GM19463 (cell line): ENCODE measurements around the gene PROK1.

Experiments
- ATAC-seq: cut with Tn5 transposase; IDR thresholded peaks from one replicate; pipeline ENCODE4 v1.9.1; 2021; ENCODE audit warnings: mild to moderate bottlenecking, moderate library complexity; ENCODE audit not compliant: unreplicated experiment

Gene PROK1

DNA sequence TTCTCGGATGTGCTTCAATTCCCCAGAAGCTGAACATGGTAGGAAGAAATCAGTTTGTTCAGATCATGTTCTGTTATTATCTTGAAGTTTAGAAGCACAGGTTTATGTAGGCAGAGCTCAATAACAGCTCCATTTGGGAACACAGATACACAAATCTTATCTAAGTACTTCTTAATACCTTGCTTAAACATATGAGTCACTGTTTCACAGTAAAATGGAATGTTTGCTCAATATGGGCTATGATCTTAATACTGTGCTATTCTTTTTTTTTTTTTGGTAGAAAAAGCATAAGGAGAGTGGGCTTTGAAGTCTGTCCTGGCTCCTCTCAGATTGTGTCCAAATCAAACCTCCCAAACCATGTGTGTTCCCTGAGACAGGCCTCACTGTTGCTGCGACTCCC is 13.4 kb downstream of the PROK1 start:
- no peak for ATAC-seq

DNA sequence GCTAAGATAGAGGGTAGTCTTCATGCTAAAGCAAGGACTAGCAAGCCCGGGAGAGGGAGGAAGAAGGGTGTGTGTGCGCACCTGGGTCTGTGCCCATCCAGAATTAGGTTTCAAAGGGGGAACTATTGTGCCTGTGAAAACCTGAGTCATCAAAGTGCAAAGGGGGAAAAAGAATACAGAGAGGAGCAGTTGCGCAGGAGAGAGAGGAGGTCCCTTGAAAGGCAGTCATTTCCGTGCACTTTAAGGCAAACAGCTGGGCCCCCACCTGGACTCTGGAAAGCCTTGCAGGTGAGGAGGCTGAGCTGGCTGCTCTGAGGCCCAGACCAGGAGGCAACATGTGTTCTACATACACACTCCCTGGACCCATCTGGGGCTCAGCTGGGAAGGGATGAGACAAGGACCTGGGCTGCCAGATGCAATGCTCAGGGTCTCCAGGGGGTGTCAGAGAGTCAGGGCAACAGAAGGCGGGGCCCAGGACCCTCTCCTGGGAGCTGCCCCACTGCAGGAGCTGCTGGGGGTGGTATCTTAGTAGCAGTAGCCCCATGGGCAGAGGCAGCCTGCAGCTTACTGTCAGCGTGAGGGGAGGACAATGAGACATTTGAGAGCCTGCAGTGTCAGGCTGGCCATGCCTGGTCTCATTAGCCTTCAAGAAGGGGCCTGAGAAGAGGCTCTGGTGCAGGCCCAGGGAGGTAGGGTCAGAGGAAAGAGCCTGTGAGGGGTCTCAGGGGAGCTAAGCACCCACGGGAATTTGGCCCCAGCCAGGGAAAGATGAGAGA is 14.3 kb downstream of the PROK1 start:
- ATAC-seq = no peak

DNA sequence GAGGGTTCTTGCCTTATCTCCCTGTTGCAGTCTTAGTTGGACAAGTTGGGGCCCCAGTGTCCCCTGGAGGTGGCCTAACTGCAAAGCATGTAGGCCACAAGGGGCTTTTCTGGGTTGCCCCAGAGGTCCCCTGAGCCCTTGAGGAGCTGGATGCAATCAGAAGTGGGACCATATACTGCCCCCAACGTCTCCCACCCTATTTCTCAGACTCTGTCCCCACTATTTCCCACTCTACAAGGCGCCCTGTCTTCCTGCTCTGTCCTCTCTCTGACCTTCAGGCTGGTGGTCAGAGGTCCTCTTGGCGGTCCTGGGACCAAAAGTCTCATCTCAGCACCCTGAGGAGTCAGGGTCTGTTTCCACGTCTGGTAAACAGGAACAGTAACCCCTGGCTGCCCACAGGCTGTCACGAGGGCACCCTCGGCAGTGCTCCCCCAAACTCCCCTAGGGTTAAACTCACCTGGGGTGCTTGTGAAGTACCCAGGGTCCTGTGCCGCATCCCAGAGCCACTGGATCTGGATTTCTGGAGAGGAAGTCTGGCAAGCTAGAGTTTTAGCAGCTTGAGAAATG is 14.9 kb downstream of the PROK1 start:
- ATAC-seq = no peak

DNA sequence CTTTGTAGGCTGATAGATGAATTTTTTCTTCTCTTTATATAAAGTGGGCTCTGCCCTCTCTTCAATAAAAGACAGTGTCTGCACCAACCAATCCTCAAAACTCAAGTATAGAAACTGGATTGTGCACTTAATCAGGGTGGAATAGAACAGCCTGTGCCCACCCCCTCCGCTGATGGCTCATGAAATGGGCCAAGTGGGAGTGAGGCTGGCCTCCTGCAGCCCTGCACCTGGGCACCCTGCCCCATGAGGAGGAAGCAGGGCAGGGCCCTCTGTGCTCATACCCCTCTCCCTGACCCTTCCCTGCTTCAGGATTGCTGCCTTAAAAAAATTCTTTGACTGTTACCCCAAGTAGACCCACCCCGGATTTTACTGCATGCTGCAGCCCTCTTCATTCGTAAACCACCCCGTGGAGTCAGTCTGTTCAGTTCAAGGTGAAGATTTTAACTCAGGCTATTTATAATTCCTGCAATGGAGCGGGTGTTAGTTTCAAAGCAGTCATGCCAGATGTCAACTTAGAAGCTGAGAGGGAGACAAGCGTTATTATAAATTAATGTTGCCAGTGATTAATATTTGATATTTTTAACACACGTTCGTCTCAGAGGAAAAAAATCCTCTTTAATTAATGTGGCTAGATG is 15.8 kb downstream of the PROK1 start:
- no peak for ATAC-seq

DNA sequence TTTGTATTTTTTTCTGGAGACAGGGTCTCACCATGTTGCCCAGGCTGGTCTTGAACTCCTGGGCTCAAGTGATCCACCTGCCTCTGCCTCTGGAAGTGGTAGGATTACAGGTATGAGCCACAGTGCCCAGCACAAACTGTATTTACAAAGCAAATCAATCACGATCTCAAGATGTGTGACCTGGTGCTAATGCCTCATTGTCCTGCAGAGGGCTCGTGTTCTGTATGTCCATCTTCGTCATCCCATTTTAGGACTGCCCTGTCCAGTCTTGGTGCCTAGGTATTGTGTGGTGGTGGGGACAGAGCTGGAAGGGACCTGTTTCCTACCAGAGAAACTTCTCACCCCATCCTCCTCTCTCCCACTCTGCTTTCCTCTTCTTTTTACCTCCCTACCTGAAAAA is 20.2 kb downstream of the PROK1 start:
- no peak for ATAC-seq

DNA sequence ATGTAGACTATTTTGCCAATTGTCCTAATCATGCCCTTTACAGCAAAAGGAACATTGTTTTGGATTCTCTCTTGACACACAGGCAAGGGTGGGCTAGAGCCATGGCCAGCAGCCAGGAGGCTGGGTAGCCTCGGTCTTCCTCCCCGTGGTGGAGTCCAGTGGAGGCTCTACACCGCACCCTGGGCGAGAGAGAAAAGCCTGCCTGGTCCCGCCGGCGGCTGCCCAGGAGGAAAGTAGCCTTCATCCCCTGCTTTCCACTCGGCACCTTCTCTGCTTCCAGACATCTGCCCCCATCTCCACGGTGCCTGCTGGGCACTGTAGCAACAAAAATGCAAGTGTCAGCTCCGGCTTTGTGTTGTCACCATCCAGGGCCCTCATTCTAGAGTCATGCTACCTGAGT is 21.6 kb downstream of the PROK1 start:
- ATAC-seq = no peak

DNA sequence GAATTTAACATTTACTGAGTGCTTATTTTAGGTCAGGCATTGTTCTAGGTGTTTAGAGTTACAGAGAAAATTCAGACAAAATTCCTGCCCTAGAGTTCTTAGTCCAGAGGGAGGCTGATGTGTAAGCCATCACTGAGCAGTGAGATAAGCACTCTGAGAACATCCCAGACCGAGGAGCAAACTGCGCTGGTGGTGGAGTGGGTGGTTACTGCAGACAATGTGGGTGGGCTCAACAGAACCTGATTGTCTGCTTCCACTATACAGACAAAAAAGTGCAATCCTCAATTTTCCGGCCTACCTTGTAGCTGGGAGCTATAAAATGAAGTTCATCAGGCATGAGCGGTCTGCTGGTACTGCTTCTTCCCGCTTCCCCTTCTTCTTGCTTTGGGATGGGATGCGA is 23.5 kb downstream of the PROK1 start:
- ATAC-seq = no peak

DNA sequence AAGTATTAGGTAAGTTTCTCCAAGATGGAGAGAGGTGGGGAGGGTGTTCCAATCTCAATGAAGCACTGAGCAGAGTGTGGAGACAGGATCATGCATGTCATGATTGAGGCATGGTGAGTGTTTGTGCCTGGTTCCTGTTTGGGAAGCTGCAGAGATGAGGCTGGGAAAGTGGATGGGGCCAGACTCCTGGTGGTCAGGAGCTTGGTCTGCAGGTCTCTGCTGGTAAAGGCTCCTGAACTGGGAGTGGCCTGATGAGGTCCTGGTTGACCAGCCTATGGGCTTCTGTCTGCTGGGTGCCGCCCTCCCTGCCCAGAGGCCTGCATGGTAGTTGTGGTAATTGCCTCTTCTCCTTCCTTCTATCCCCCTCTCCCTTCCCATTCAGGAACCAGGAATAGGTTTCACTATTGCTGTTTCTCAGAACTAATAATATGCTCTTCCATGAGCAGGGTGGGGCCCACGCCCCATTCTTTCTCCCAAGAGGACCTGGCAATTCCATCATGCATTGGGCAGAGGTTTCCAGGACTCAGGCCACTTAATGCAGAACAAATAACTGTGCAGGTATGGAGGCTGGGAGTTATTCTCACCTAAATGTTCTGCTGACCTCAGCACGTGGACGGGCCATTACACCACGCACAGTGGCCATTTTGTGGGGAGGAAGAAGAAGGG is 24.5 kb downstream of the PROK1 start:
- ATAC-seq = no peak

DNA sequence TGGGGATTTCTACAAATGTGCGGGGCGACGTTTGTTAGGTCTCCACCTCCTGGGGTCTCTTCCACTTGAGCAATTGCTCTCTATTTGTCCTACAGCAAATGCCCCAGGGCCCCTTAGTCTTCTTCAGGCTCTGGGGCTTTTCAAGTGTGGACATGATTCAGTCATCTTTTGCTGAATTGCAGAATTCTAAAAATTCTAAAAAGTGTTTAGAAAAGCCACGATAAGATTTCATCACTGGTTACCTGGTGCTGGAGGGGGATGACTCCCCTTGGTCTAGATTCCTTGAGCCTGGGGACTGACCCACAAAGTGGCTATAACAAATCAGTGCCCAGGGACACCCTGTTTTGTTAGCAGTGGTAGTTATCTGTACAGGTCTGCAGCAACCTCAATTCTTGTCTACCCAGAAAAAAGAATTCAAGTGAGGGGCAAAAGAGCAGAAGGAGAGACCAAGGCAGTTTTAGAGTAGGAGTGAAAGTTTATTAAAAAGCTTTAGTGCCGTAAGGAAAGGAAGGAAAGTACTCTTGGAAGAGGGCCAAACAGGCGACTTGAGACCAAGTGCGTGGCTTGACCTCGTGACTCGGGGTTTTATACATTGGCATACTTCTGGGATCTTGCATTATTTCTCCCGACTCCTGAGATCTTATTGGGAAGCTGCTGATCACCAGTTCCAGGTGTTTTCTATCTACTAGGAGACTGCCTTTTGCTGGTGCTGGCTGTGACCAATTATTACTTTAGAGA is 25.2 kb downstream of the PROK1 start:
- ATAC-seq = no peak

DNA sequence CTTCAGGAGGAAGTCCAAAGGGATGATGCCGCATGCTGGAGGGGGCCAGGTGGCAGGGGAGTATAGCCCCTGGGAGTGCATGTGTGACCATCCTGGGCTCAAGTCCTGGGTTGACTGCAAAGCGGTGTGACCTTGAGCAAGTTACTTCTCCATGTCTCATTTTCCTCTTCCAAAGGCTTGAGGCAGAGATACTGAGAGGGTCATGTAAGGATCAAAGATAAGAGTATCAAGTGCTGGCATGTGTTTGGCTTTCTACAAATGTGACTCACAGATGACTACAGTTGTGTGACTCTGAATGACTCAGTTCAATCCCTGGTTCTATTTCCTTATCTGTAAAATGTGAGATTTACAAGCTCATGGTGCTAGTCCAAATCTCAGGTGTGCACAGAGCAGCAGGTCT is 26.1 kb downstream of the PROK1 start:
- no peak for ATAC-seq

DNA sequence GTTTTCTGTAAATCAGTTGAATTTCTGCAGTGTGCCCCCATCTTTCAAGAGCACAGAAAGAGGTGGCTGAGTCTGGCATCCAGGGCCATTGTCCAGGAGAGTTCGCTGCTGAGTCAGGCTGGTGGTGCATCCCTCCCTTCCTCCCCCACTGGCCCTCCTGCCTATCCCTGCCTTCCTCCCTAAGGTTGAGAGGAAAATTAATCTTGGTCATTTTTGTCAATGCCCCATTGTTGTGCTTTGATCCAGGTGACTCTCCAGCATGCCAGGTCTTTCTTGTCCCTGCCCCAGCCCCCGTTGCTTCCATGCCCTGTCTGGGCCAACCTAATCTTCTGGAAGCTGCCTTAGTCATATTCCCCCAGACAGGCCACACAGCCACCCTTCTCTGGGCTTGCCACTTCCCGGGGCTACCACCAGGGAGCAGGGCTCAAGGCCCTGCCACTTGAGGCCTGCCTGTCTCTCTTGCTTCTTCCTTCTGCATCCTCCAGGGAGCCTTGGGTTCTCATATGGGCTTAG is 26.6 kb downstream of the PROK1 start:
- no peak for ATAC-seq

DNA sequence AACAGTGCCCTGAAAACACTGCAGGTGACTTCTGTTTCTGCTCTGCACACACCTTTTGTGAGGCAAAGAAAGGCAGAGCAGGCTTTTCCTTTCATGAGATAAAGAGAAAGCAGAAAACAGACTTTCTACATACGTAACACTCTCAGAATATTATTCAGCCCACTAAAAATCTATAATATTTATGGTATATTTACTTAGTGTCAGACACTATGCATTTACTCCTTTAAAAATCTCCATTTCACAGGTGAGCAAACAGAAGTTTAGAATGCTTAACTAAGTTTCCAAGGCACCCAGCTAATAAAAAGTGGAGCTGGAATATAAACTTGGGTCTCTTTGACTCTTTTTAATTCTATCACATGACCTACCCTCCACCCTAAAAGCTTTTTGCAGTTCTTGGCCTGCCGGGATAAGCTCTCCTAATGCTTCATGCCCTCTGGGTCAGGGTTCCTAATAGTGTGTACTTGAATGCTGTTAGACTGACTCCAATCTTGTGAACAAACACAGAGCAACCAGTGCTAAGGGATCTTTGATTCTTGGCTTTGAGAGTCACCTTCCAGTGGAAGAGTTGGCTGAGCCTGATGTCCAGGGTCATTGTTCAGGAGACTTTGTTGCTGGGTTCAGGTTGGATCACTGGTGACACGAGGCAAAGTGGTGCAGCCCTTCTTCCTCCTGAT is 27.2 kb downstream of the PROK1 start:
- no peak for ATAC-seq

DNA sequence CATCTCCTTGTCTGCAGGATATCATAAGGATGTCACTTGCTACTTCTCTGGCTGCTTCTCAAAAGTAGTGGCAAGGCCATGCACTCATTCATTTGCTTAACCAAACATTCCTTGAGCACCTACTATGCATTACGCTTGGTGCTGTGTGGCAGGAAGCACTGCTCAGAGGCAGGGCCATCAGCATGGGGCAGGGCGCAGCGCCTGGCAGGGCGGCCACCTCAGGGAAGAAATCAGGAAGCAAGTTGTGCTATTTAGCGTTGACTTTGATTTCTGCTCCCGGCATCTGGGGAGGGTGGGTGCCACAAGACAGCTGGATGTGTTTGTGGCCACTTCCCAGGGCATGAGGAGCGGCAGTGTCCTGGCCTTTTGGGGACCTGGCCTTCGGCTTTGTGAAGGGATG is 27.9 kb downstream of the PROK1 start:
- no peak for ATAC-seq

DNA sequence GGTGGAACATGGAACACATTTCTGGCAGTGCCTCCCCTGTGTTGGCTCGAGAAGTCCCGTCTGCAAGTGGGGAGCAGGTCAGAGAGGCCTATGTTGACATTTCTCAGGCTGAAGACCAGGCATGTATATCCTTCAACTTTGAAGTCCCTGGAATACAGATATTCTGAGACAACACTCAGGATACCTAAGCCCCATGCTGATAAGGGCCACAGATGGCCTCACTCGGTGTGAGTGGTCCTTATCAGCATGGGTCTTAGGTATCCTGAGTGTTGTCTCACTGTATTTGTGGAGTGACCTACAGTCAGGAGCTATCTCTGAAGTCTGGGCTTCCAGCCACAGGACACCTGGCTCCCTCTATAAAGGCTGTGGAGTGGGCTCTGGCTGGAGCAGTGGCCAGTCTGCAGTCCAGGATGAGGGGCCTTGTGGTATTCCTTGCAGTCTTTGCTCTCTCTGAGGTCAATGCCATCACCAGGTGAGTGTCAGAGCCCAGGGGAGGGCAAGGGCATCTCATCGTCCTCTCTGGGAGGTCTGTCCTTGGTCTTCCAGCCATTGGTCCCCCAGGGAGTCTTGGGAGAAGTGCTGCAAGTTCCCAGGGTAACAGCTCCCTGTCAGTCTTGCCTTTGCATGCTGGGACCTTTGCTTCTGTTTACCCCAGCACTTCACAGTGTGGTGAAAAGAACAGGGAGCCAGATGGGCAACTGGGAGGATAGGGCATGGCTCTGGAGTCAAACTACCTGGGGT is 29.6 kb downstream of the PROK1 start:
- no peak for ATAC-seq

DNA sequence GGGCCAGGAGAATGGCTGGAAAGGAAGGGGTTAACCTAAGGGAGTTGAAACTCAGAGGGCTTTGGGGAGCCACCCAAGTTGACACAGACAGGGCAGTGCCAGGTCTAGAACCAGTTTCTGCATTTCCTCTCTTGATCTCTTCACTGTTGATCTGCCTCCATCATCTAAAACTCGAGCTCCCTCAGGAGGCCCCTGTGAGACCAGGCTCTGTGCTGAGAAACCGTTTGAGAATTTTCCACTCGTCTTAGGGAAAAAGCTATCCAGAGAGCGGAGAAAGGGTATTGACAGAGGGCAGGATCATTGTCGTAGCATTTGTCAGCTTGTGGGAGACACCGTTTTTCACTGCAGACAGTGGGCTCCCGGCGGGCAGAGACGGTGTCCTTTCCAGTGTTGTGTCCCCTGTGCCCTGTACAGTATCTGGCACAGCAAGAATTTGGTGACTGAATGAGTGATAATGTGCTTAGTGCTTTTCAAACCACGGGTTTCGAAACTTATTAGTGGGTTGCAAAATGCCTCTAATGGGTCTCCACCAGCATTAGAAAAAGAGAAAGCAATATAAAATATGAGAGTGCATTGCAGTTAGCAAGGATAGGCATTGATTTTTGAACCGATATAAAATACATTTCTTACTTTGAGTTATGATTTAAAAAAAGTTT is 31.1 kb downstream of the PROK1 start:
- ATAC-seq = no peak

DNA sequence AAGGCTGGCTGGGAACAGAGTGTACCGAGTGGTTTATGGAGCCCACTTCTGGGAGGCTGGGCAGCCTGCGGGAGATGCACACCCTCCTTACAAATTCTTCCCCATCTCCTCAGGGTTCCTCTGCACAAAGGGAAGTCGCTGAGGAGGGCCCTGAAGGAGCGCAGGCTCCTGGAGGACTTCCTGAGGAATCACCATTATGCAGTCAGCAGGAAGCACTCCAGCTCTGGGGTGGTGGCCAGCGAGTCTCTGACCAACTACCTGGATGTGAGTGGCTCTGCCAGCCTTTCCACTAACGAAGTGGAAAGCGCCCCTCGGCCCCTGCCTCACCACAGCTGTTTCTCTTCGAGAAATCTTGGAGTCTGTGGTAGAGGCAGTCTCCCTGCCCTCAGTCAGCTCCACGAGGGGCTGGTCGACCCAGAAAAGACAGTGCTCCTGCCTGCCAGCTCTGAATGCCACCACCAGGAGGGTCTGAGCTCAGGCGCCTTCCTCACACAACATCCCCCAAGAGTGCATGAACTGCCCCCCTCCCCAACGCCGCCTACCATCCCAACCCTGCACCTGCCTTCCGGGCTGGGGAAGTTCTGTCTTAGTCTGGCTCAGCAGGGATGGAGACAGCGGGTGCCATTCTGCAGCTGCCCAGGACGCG is 31.8 kb downstream of the PROK1 start:
- no peak for ATAC-seq

DNA sequence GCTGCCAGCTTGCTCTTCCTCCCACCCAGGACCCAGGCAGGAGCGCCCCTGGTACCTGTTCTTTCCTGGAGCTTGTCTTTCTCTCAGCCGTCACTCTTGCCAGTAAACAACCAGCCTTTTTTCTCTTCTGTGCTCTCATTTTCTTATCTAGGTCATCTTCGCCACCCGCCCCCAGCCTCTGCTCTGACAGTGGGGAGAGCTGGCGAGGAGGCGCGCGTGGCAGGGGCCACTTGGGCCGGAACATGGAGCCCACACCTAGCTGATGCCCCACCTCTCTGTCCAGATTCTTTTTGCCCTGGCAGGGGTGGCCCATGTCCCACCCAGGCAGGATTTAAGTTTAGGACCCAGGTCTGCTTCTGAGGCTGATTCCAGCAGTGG is 32.3 kb downstream of the PROK1 start:
- no peak for ATAC-seq

DNA sequence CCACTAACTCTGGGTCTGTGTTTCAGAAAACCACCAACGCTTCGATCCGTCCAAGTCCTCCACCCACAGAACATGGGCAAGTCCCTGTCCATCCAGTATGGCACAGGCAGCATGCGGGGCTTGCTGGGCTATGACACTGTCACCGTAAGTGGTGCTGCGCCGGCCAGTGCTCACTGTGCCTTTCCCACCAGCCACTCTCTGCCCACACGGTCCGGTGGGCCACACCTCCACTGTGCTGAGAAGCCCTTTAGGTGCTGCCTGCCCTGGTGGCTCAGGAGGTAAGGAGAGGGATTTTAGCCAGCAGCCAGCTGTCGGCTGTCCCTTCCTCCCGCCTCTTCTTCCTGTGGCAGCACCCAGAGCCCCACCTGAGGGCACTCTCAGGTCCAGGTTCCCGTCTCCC is 33.9 kb downstream of the PROK1 start:
- ATAC-seq = no peak

DNA sequence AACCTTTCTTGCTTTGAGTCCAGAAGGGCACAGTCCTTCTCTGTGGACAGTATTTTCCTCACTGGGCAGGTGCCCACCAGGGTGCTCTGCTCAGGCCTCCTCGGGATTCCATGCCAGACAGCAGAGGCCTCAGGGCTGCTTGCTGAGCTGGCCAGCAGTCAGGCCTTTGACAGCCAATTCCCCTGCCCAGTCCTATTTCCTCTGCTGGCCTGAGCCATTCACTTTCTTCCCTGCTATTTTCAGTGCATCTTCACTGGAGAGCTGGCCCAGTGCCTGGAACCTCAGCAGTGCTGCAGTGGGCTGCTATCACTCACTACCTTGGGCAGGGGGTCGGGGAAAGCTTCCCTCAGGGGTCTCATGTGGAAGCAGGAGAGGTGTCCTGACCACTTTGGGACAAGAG is 34.8 kb downstream of the PROK1 start:
- no peak for ATAC-seq
